NK-92 (cell line): Measurements from ENCODE around the gene TOMM6.

Source experiments
- DNase-seq: peaks from one replicate; lab custom pipeline; 2025; ENCODE audit not compliant: unreplicated experiment; lab: John Stamatoyannopoulos, UW

TOMM6 gene

GRCh38 chr6:41787219-41787917 is at the start of gene TOMM6:
Gene TOMM6, plus strand, starts transcription at chr6:41787694. Its CDS starts 4 bp downstream, at chr6:41787698.
- DNase-seq = peak; percentile 69

- DNase-seq = no peak
These were observed 48.5 kb upstream of the TOMM6 start for GRCh38 chr6:41739041-41739440.

- DNase-seq = no peak
These were observed 46.9 kb upstream of the TOMM6 start for GRCh38 chr6:41740366-41741162.

DNA sequence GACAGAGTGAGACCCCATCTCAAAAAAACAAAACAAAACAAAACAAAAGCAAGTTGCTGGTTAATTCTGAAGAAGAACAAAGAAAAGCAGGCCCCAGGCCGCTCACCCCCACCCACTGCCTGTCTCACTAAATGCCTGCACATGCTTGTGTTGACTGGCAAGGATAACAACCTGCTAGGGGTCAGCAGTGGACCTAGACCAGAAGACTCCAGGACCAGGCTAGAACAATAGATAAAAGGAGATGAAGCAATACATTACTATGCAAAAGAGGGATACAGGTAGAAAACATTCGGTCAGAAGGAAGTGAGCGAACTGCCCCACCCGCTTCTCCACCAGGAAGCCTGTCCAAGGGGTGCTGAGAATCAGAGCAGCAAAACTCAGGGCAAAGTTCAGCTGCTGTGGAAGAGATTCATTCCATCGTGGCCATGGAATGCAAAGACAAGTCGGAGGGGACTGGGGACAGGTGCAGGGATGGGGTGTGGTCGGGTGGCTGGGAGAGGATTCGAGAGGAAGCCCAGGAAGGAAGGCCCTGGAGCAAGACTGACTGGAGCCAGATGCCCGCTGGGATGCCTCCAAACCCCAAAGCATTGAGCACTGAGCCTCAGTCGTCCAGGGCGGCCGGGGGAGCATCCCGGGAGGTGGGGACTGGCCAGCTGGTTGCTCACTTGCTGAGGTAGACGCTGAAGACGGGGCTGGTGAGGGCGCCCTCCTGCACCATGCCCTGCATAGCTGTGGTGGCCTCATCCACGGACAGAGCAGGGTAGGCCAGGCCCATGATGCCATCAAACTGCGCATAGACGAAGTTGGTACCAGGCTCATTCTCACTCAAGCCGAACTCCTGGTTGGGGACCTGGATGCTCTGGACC is 45.6 kb upstream of the TOMM6 start:
- no peak for DNase-seq

DNA sequence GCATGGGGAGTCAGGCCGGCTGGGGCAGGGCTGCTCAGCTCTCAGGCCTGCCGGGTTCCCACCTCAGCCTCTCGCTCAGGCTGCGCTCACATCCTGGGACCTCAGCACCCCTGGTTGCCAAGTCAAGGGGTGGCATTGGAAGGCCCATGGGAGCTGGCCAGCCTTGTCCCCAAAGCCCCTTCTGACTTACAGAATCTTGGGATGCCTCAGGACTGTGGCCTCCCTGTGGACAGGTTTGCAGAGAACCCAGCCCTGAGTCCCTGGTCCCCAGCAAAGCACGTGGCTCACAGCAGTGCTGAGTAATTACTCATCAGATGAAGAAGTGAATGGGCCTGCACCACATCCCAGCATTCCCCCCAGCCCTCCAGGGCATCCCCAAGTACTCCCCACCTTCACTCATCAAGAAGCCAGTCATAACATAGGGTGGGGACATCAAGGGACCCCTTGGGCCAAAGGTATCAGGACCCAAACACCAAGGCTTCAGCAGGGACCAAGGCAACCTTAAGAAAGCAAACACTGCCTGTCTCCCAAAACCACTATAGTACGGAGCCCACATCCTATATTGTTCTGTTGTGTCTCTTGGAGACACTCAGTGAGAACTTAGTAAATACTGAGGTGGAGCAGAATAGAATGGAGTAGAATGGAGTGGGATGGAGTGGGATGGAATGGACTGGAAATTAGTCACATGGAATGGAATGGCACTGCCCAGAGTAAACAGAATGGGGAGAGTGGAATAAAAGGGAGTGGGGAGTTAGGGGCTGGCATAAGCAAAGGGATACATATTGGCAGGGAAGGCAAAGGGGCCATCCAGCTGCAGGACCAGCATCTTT is 43.9 kb upstream of the TOMM6 start:
- DNase-seq = no peak

DNA sequence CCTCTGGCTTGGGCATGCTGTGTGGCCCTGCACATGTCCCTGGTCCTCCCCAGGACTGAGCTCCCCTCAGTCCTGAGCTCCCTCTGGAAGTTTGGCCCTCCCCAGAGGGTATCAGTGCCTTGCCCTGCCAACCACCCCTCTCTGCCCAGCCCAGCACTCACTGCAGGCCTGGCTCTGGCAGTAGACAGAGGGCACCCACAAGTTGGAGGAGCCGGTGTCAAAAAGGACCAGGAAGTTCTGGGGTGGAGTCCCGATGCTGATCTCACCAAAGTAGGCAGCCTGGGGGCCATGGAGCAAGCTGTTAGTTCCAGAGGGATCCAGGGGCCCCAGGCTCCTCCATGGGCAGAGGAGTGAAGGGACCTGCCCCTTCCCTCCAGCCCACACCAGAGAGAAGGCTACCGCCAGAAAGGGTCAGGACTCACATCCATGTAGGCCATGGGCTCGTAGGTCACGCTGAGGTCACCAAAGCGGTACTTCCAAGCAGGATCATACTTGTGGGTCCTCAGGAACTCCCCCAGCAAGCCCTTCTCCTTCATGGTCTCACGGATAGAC is 43.2 kb upstream of the TOMM6 start:
- DNase-seq = no peak

- no peak for DNase-seq
These were observed 41.4 kb upstream of the TOMM6 start for GRCh38 chr6:41746107-41746506.

DNA sequence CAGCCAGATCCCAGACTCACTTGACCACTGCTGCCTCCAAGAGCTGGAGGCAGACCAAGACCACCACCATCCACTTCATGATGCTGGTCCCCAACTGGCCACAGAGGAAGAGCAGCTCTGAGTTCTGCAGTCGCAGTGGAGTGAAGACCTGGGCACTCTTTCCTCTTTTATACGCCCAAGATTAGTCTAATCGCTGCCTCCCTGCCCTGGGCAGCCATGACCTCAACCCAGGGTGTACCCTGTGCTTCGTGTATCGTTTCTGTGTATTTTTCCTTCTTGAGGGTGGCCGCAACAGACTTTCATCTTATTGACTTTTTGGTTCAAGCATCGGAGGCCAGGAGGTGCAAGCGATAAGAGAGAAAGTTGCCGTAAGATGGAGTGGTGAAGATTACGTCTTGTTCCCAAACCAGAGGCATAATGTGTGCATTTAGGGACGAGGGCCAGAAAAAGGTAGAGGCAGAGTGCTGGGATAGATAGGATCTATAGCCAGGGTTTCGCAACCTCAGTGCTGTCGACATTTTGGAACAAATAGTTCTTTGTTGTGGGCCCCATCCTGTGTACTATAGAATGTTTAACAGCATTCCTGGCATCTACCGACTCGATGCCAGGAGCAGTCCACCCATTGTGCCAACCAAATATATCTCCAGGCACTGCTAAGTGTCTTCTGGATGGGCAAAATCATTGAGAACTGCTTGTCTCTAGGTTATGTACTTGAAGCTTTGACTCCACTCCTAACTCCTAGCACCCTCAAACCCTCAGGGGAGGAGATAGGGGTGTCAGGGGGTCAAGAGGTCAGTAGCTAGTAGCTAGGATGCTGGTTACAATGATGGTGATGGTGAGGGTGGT is 40.0 kb upstream of the TOMM6 start, which contains the start of gene PGC:
PGC (minus strand) TSS at position 142 of the 846 bp plus-strand sequence; CDS start at position 79, 63 bp downstream.
- no peak for DNase-seq

GRCh38 chr6:41748102-41748477 is 39.4 kb upstream of the TOMM6 start:
- no peak for DNase-seq

DNA sequence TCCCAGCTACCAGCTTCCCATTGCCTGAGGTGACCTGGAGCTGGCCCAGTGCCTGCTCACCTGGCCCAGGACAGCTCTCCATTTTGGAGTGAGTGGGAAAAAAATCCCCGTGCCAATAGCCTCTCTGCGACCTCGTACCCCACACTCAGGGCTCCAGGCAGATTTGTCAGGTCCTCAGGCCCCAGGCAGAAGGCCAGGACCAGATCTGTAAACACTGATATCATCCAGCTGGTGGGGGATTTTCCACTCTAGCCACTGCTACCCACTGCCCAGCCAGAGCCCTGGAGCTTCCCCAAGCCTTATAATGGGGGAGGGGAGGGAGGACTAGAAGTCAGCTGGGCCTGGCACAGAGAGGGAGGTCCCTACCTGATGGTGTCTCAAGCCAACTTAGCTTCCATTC is 39.0 kb upstream of the TOMM6 start:
- no peak for DNase-seq

DNA sequence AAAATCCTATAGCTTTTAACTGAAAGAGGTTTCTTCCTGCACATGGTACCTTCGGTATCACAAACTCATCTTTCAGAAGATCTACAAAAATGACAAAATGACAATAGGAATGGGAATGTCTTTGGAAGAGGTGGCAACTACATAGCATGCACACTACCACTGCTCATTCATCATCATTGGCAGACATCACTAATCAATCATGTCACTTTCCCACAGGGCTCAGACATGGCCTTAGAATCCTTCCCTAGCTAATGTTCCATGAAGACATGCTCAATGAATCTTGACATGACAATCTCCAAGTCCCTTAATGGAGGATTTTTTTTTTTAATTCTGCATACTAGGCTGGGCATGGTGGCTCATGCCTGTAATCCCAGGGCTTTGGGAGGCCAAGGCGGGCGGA is 37.1 kb upstream of the TOMM6 start:
- no peak for DNase-seq

DNA sequence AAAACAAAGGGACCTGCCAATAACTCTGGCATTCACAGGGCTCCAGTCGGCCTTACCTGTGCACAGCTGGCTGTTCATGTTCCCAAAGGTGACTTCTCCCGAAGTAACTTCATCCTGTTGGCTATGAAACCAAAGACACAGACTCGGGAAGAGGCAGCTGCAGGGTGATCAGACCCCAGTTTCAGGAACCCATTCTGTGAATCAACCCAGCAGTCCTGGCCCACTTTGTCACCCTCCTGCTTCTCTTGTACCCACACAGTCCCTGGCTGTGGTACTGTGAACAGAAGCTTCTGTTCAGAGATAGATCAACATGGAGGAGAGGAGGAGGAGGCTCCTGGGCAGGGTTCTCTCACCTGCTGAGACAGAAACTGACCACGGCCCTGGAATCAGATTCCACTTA is 31.6 kb upstream of the TOMM6 start:
- DNase-seq = no peak

DNA sequence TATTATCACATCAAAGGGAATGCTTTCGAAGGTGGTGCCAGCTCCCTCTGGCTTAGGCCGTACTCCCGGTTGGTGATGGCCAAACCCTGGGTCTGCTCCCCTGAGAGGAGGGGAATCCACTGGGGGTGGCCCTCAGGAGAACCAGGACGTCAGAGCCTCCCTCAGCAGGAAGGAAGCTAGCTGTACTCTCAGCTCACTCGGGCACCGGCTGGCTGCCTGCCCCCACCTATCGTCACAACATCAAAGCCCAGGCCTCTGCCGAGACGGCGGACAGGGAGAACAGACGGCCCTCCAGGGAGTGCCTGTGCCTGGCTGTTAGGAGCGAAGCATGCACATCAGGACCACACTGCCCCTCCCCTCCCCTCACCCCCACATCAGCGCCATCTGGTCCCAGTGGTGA is 31.1 kb upstream of the TOMM6 start:
- no peak for DNase-seq

- DNase-seq = no peak
These were observed 30.2 kb upstream of the TOMM6 start for GRCh38 chr6:41757271-41757670.

GRCh38 chr6:41757931-41758640 is 29.4 kb upstream of the TOMM6 start:
- DNase-seq = no peak

DNA sequence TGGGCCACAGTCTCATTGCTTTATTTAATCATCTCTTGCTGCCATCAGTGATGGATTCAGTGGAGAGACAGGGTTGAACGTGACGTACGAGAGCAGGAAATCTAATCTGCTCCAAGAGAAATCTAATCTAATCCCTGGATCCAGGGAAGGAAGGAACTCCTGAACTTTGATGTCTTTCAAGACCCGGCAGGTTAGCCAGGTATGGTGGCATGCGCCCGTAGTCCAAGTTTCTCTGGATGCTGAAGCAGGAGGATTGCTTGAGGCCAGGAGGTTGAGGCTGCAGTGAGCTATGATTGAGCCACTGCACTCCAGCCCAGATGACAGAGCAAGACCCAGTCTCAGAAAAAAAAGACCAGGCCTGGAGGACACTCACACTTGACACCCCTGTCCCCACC is 28.9 kb upstream of the TOMM6 start:
- no peak for DNase-seq

- DNase-seq = no peak
These were observed 28.2 kb upstream of the TOMM6 start for GRCh38 chr6:41759106-41759904.
